SJCRH30 (cell line): ENCODE results near the gene RAB3GAP1. TPM values are rescaled to one million over a fixed set of nuclear protein-coding genes. Genes with fewer than 3 reads are reported as not detected.
"Not testable (repeated sequence)": the region's sequence is repeated elsewhere in the genome, so short reads cannot be mapped to it uniquely, and the experiment has no call there.

Experiments
- DNase-seq, 2 experiments: peaks; one replicate each; pipeline ENCODE4 v3.0.0-alpha.2; 2015 to 2020
- H3K27ac ChIP-seq: fragments of 250-450 bp; sonication (Bioruptor Pico); 2 replicates; pipeline ENCODE4 v1.5.1; 2020; ENCODE audit warnings: mild to moderate bottlenecking, moderate library complexity
- H3K27me3 ChIP-seq: fragments of 250-450 bp; sonication (Bioruptor Pico); 2 replicates; pipeline ENCODE4 v1.5.1; 2020; ENCODE audit warnings: mild to moderate bottlenecking, moderate library complexity
- H3K36me3 ChIP-seq: fragments of 250-450 bp; sonication (Bioruptor Pico); 2 replicates; pipeline ENCODE4 v1.5.1; 2020; ENCODE audit warnings: mild to moderate bottlenecking, moderate library complexity
- H3K4me1 ChIP-seq: fragments of 250-450 bp; sonication (Bioruptor Pico); 2 replicates; pipeline ENCODE4 v1.5.1; 2020; ENCODE audit warnings: mild to moderate bottlenecking, moderate library complexity
- H3K4me3 ChIP-seq: fragments of 250-450 bp; sonication (Bioruptor Pico); 2 replicates; pipeline ENCODE4 v1.5.1; 2020; ENCODE audit warnings: mild to moderate bottlenecking, moderate library complexity
- H3K9me3 ChIP-seq: fragments of 250-450 bp; sonication (Bioruptor Pico); replicated peaks from 2 replicates; pipeline ENCODE4 v1.5.1; 2020; ENCODE audit warnings: mild to moderate bottlenecking, moderate library complexity
- total RNA-seq: library from RNA; depleted of rRNA; stranded (reverse); fragments of >200 nt; shearing (Covaris generic); gene quantifications from 2 replicates; pipeline ENCODE4 v1.2.3, GENCODE V29; 2014

The RAB3GAP1 gene
- total RNA-seq, 1 experiment from 2014 or later = 52.9 TPM

- H3K36me3 ChIP-seq = peaks cover 14% of the 10 kb centered on the region
- H3K27me3 ChIP-seq = no peaks in the 10 kb centered on the region
- no peaks in the 10 kb centered on the region for H3K9me3 ChIP-seq
- no peak overlapping the region for H3K27ac ChIP-seq
- DNase-seq = no peak
- no peaks in the 10 kb centered on the region for H3K4me1 ChIP-seq
- no peak overlapping the region for H3K4me3 ChIP-seq
Measured at GRCh38 chr2:135113322-135113721, 61.2 kb downstream of the RAB3GAP1 start.

GRCh38 chr2:135119582-135119981, 67.5 kb downstream of the RAB3GAP1 start:
- Histone ChIP-seq H3K36me3 (peaks cover 22% of the 10 kb centered on the region), H3K27ac (no peak overlapping the region), H3K4me1 (no peaks in the 10 kb centered on the region), H3K9me3 (no peaks in the 10 kb centered on the region), H3K27me3 (no peaks in the 10 kb centered on the region), H3K4me3 (no peak overlapping the region)
- DNase-seq = no peak

- DNase-seq = no peak
- H3K9me3 ChIP-seq = no peaks in the 10 kb centered on the region
- H3K36me3 ChIP-seq = peaks cover 28% of the 10 kb centered on the region
- H3K27ac ChIP-seq = no peak overlapping the region
- no peaks in the 10 kb centered on the region for H3K4me1 ChIP-seq
- no peak overlapping the region for H3K4me3 ChIP-seq
- no peaks in the 10 kb centered on the region for H3K27me3 ChIP-seq
Measured at GRCh38 chr2:135121016-135121657, 69.0 kb downstream of the RAB3GAP1 start.

GRCh38 chr2:135121658-135122039, 69.6 kb downstream of the RAB3GAP1 start:
- not testable (repeated sequence) for H3K4me1 ChIP-seq, H3K4me3 ChIP-seq, H3K27me3 ChIP-seq, H3K27ac ChIP-seq, DNase-seq, H3K9me3 ChIP-seq
- H3K36me3 ChIP-seq = peaks cover 33% of the 10 kb centered on the region

- no peak for DNase-seq
- peaks cover 56% of the 10 kb centered on the region for H3K36me3 ChIP-seq
Measured at GRCh38 chr2:135124924-135125886, 73.1 kb downstream of the RAB3GAP1 start.

GRCh38 chr2:135125940-135126339, 73.8 kb downstream of the RAB3GAP1 start:
- peaks cover 57% of the 10 kb centered on the region for H3K36me3 ChIP-seq
- no peak for DNase-seq
- no peak overlapping the region for H3K27ac ChIP-seq

More at GRCh38 chr2:135124924-135125886, 73.1 kb downstream of the RAB3GAP1 start:
- no peak overlapping the region for H3K4me3 ChIP-seq
- no peaks in the 10 kb centered on the region for H3K9me3 ChIP-seq
- H3K27ac ChIP-seq = no peak overlapping the region
- no peaks in the 10 kb centered on the region for H3K27me3 ChIP-seq
- H3K4me1 ChIP-seq = no peaks in the 10 kb centered on the region

GRCh38 chr2:135130751-135131150, 78.7 kb downstream of the RAB3GAP1 start:
- Histone ChIP-seq H3K27ac (no peak overlapping the region), H3K27me3 (no peaks in the 10 kb centered on the region), H3K36me3 (peaks cover 61% of the 10 kb centered on the region), H3K9me3 (no peaks in the 10 kb centered on the region), H3K4me1 (no peaks in the 10 kb centered on the region), H3K4me3 (no peak overlapping the region)
- no peak for DNase-seq

More at GRCh38 chr2:135125940-135126339, 73.8 kb downstream of the RAB3GAP1 start:
- H3K4me1 ChIP-seq = no peaks in the 10 kb centered on the region
- no peaks in the 10 kb centered on the region for H3K27me3 ChIP-seq
- H3K4me3 ChIP-seq = no peak overlapping the region
- no peaks in the 10 kb centered on the region for H3K9me3 ChIP-seq

- Histone ChIP-seq H3K4me3 (no peak overlapping the region), H3K4me1 (no peaks in the 10 kb centered on the region), H3K9me3 (no peaks in the 10 kb centered on the region), H3K27ac (no peak overlapping the region), H3K27me3 (no peaks in the 10 kb centered on the region), H3K36me3 (peaks cover 52% of the 10 kb centered on the region)
- no peak for DNase-seq
Measured at GRCh38 chr2:135132314-135132713, 80.2 kb downstream of the RAB3GAP1 start.

- Histone ChIP-seq H3K9me3 (no peaks in the 10 kb centered on the region; the same call in 1 of the 2 replicates), H3K4me1 (no peaks in the 10 kb centered on the region), H3K36me3 (peaks cover 41% of the 10 kb centered on the region), H3K27me3 (no peaks in the 10 kb centered on the region), H3K4me3 (no peak overlapping the region), H3K27ac (no peak overlapping the region)
- DNase-seq = no peak
Measured at GRCh38 chr2:135140606-135141005, 88.5 kb downstream of the RAB3GAP1 start.

- no peaks in the 10 kb centered on the region; the same call in 1 of the 2 replicates for H3K9me3 ChIP-seq
- H3K36me3 ChIP-seq = peaks cover 36% of the 10 kb centered on the region
- no peak overlapping the region for H3K4me3 ChIP-seq
- H3K27ac ChIP-seq = no peak overlapping the region
- no peaks in the 10 kb centered on the region for H3K4me1 ChIP-seq
- no peak for DNase-seq
- no peaks in the 10 kb centered on the region for H3K27me3 ChIP-seq
Measured at GRCh38 chr2:135142323-135142722, 90.2 kb downstream of the RAB3GAP1 start.

GRCh38 chr2:135144343-135144742, 92.3 kb downstream of the RAB3GAP1 start:
- Histone ChIP-seq H3K4me3 (no peak overlapping the region), H3K27ac (no peak overlapping the region), H3K9me3 (no peaks in the 10 kb centered on the region; the same call in 1 of the 2 replicates), H3K36me3 (peaks cover 31% of the 10 kb centered on the region), H3K4me1 (no peaks in the 10 kb centered on the region), H3K27me3 (no peaks in the 10 kb centered on the region)
- no peak for DNase-seq

- Histone ChIP-seq H3K27ac (no peak overlapping the region), H3K36me3 (peaks cover 47% of the 10 kb centered on the region), H3K27me3 (no peaks in the 10 kb centered on the region), H3K4me3 (no peak overlapping the region), H3K9me3 (no peaks in the 10 kb centered on the region), H3K4me1 (no peaks in the 10 kb centered on the region)
- no peak for DNase-seq
Measured at GRCh38 chr2:135149251-135149650, 97.2 kb downstream of the RAB3GAP1 start.

- Histone ChIP-seq H3K4me3 (no peak overlapping the region), H3K27ac (no peak overlapping the region), H3K36me3 (peaks cover 58% of the 10 kb centered on the region), H3K9me3 (no peaks in the 10 kb centered on the region), H3K4me1 (no peaks in the 10 kb centered on the region), H3K27me3 (no peaks in the 10 kb centered on the region)
- DNase-seq = no peak
Measured at GRCh38 chr2:135150725-135151124, 98.6 kb downstream of the RAB3GAP1 start.

- H3K4me1 ChIP-seq = no peaks in the 10 kb centered on the region
- peaks cover 65% of the 10 kb centered on the region for H3K36me3 ChIP-seq
- H3K9me3 ChIP-seq = no peaks in the 10 kb centered on the region
- H3K27ac ChIP-seq = no peak overlapping the region
- H3K4me3 ChIP-seq = no peak overlapping the region
- DNase-seq = no peak
- no peaks in the 10 kb centered on the region for H3K27me3 ChIP-seq
Measured at GRCh38 chr2:135151615-135152014, 99.5 kb downstream of the RAB3GAP1 start.

GRCh38 chr2:135152361-135152760, 100.3 kb downstream of the RAB3GAP1 start:
- Histone ChIP-seq H3K4me3 (no peak overlapping the region), H3K36me3 (peaks cover 71% of the 10 kb centered on the region), H3K27me3 (no peaks in the 10 kb centered on the region), H3K4me1 (no peaks in the 10 kb centered on the region), H3K9me3 (no peaks in the 10 kb centered on the region), H3K27ac (no peak overlapping the region)
- DNase-seq = no peak
